Activated CD4-positive, alpha-beta T cell treated with anti-CD3 and anti-CD28 coated beads, Interleukin-2, Interleukin-4, amounts not matched to agents 100 ng/mL and 50 ng/mL, durations not matched to agents 16 hours and 8 hours (primary cell): ENCODE data around the gene PHLDB1.
A peak's percentile ranks its signal among the peaks of the same experiment; 100 is the strongest.
"Not testable (repeated sequence)": the region's sequence is repeated elsewhere in the genome, so short reads cannot be mapped to it uniquely, and the experiment has no call there.

Experiments
- DNase-seq: peaks from one replicate; pipeline ENCODE4 v3.0.0-alpha.2; 2020; ENCODE audit warnings: low spot score

Gene PHLDB1

DNA sequence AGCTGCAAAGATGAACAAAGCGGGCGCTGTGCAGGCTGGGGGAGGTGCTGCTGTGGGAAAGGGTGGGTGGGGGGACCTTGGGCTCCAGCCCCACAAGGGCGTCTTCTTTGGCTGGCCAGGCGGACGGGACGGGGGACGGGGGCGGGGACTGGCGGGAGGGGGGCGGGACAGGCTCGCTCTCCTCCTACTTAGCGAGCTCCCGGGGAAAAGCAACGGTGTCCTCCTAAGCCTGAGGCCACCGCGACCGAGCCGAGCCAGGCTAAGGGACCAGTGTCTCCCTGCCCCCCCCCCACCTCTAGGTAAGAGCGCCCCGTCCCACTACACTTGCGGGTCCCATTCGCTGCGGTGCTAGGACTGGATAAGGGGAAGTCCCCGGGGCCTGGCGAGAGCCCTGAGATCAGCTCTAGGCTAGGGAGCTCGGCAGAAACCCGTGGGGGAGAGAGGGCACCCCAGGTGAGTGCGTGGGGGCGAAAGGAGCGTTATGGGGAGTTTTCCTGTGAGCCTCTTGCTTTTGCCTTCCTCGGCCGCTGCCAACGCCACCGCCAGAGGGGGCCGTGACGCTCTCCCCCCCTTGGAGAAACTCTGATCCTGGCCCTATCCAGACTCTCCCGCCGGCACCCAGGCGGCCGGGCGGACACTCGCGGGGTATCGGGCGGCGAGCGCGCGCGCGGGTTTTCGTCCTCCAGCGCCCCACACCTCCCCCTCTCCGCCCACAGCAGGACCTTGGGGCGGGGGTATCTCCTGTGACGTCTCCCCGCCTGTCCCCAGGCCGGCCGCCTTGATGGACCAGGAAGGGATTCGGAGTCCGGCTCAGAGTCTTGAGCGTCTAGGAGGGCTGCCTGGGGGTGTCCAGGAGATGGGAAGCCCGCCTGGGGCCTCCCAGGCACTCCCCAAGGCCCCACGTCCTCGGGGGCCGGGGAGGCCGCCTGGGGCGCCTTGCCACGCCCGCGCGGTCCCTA is at the start of gene PHLDB1:
TSS of gene PHLDB1 (plus strand) at position 215 of the 959 bp plus-strand sequence. CDS start 6,222 bp downstream, outside the sequence.
- DNase-seq: peak; percentile 22

DNA sequence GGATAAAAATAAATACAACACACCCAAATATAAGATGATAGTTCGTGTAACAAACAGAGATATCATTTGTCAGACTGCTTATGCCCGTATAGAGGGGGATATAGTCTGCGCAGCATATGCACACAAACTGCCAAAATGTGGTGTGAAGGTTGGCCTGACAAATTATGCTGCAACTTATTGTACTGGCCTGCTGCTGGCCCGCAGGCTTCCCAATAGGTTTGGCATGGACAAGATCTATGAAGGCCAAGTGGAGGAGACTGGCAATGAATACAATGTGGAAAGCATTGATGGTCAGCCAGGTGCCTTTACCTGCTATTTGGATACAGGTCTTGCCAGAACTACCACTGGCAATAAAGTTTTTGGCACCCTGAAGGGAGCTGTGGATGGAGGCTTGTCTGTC is 46.6 kb upstream of the PHLDB1 start:
- DNase-seq: no peak

DNA sequence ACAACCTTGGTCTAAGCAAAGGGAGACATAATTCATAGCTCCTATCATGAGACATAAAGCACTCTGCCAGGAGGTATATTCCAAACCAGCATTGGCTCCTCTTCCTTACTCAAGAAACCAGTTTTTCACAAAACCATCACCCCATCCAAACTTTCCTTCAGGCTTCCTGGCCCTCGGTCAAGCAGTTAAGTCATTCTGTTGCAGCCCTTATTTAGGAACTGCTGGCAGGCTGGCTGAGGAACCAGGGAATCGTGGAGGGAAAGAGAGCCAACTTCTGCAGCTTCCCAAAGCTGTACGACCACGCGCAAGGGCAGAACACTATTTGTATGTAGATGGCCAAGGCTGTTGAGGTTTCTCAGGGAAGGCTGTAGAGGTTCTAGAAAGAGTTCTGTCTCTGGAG is 42.4 kb upstream of the PHLDB1 start:
- DNase-seq: no peak

DNA sequence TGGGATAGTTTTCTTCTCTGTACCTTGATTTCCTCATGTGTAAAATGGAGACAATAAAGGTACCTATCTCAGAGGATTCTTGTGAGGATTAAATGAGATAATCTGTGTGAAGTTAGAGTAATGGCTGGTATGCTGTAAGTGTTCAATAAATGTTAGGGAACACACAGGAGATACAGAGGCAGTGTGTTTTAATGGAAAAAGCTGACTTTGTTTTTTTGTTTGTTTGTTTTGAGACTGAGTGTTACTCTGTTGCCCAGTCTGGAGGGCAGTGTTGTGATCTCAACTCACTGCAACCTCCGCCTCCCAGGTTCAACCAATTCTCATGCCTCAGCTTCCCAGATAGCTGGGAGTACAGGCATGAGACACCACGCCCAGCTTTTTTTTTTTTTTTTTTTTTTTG is 37.7 kb upstream of the PHLDB1 start:
- DNase-seq: no peak

DNA sequence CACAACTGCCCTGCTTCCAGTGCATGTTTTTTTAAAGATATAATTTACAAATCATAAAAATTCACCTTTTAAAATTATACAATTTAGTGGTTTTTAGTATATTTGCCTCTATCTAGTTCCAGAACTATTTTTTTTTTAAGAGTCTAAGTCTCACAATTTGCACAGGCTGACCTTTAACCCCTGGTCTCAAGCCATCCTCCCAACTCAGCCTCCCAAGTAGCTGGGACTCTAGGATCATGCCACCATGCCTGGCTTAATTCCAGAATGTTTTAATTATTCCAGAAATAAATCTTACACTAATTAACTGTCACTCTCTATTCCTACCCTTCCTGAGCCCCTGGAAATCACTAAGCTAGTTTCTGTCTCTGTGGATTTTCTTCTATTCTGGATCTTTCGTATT is 36.6 kb upstream of the PHLDB1 start:
- DNase-seq: no peak

DNA sequence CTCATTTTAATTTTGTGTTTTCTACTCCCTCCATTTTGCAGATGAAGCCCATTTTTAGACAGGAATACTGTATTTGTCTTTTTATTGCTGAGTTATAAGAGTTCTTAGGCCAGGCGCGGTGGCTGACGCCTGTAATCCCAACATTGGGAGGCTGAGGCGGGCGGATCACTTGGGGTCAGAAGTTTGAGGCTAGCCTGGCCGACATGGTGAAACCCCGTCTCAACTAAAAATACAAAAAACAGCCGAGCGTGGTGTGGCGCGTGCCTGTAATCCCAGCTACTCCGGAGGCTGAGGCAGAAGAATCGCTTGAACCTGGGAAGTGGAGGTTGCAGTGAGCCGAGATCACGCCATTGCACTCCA is 35.7 kb upstream of the PHLDB1 start:
- DNase-seq: not testable (repeated sequence)

DNA sequence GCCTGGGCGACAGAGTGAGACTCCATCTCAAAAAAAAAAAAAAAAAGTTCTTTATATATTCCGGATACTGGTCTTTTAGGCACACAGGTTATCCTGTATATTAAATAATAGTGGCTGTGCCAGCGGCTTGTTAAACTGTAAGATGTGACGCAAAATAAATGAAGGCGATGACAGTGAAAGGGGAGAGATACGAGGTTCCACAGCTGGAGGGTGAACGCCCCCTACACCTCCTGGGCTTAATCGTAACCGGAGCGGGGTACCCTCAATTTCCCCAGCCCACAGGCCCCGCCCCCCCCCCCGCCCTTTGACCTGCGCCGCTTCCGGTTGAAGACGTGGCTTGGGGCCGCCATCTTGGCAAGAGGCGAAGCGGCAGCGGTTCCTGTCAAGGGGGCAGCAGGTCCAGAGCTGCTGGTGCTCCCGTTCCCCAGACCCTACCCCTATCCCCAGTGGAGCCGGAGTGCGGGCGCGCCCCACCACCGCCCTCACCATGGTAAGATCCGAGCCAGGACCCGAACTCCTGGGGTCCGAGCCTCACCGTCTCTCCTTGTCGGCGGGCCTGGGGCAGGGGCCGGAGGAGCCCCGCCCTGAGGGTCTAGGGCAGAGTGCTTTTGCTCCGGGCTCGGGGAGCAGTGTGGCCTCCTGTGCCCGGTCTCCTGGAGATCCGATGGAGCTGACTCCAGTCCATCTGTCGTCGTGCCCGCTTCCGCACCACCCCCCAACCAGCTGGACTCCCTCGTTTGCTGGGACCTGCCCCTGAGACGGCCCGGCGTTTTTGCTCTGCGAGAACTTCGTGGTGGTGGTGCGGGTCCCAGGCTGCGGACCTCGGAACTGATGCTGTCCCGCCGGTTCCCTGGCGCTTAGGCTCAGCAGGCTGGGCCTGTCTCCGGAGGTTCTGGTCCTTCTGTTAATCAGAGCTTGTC is 35.1 kb upstream of the PHLDB1 start, which contains the start of gene ARCN1:
TSS of gene ARCN1 (plus strand) at position 349 of the 920 bp plus-strand sequence. CDS start at position 488, 139 bp downstream.
- DNase-seq: peak; percentile 81

DNA sequence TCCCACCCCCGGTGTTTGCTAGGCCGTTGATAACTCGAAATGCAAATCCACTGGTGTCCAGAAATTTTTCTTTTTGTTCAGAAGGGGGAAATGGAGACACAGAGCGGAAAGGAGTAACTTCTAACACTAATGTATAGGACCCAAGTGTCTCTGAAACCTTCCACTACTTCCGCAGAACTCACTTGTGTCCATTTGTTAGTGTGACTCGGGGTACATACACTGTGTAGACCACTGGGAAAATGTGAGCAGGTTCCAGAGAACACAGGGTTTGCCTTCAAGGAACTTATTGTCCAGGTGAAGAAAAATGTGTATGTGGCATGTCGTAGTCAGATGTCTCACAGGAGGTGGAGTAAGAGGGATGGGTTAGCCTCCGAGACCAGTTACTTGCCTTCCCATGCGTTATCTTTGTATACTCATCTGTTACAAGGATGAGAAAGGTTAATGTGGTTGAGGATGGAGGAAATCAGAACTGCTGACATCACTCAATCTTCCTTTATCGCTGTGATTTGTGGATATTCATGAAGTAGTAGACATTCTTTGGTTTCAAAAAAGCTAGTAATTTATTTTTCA is 34.3 kb upstream of the PHLDB1 start:
- DNase-seq: peak; percentile 69

DNA sequence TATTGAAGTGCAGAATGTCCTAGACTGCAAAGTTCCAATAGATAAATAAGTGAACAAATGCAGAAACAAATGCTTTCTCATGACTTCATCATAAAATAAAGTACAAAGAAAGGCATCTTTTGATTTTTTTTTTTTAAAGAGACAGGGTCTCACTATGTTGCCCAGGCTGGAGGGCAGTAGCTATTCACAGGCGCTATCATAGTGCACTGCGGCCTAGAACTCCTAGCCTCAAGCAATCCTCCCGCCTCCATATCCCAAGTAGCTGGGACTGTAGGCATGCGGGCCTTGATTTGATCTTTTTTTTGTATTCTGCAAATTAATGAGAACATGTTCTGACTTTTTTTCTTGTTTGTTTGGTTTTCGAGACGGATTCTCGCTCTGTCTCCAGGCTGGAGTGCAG is 32.8 kb upstream of the PHLDB1 start:
- DNase-seq: no peak

DNA sequence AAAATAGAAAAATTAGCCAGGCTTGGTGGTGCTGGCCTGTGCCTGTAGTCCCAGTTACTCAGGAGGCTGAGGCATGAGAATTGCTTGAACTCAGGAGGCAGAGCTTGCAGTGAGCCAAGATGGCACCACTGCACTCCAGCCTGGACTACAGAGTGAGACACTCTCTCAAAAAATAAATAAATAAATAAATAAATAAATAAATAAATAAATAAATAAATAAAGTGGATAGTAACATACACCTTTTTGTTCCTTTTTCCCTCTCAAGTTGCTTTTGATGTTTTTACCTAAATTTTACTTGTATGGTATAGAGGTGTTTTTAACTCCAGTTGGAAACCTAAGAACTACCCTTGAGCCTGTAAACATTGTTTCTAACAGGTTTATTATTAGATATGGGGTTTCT is 29.4 kb upstream of the PHLDB1 start:
- DNase-seq: not testable (repeated sequence)

DNA sequence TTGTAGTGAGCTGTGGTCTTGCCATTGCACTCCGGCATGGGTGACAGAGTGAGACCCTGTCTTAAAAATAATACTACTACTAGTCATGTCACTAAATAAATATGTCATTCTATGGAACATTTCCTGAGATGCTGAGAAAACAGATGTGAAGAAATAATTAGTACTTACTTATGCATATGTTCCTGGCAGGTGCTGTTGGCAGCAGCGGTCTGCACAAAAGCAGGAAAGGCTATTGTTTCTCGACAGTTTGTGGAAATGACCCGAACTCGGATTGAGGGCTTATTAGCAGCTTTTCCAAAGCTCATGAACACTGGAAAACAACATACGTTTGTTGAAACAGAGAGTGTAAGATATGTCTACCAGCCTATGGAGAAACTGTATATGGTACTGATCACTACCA is 26.4 kb upstream of the PHLDB1 start:
- DNase-seq: no peak

DNA sequence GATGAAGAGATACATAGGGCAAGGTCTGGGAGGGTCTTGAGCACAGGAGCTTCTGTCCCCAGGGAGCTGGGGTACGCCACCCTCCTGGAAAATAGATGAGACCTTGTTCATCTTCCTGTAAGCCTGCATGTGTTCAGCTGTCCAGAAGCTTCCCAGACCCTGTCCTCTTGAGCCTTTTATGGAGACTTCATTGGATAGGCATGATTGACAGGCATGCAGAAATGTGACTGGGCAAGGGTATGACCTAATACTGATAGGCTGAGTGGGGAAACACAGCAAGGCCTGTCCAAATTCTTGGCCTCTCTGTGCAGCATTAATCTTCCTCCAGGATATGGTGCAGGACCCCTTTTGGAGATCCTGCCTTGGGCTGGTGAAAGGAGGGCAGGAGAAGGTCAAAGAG is 19.5 kb upstream of the PHLDB1 start:
- DNase-seq: no peak

DNA sequence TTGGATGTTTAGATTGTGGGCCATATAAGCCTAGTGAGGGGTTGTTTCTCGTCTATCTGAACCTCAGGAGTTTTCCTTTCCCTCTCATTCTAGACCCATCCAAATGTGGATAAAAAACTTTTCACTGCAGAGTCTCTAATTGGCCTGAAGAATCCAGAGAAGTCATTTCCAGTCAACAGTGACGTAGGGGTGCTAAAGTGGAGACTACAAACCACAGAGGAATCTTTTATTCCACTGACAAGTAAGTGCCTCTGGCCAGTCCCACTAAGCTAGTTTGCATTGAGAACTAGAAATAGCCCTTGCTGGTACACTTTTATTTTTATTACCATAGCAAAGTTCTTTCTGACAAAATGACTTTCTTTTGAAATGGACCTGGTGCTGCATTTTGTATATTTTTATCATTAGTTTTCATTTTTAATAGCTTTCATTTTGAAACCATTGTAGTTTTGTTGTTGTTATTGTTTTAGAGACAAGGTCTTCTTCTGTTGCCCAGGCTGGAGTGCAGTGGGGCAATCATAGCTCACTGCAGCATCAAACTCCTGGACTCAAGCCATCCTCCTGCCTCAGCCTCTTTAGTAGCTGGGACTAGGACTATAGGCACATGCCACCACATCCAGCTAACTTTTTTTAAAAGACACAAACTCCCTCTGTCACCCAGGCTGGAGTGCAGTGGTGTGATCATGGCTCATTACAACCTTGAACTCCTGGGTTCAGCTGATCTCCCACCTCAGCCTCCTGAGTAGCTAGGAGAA is 14.6 kb upstream of the PHLDB1 start:
- no peak for DNase-seq

DNA sequence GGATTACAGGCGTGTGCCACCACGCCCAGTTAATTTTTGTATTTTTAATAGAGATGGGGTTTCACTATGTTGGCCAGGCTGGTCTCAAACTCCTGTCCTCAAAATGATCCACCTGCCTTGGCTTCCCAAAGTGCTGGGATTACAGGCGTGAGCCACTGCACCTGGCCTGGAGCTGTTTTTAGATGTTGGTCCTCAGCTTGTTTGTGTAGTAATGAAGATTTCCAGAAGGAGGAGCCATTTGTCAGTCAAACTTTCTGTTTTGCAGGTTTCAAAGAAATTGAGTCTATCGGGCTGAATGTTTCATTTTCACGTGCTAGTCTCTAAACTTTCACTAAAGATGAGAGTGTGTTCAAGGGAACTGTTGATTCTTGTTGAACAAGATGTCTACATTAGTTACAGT is 12.4 kb upstream of the PHLDB1 start:
- DNase-seq: peak; percentile 61

DNA sequence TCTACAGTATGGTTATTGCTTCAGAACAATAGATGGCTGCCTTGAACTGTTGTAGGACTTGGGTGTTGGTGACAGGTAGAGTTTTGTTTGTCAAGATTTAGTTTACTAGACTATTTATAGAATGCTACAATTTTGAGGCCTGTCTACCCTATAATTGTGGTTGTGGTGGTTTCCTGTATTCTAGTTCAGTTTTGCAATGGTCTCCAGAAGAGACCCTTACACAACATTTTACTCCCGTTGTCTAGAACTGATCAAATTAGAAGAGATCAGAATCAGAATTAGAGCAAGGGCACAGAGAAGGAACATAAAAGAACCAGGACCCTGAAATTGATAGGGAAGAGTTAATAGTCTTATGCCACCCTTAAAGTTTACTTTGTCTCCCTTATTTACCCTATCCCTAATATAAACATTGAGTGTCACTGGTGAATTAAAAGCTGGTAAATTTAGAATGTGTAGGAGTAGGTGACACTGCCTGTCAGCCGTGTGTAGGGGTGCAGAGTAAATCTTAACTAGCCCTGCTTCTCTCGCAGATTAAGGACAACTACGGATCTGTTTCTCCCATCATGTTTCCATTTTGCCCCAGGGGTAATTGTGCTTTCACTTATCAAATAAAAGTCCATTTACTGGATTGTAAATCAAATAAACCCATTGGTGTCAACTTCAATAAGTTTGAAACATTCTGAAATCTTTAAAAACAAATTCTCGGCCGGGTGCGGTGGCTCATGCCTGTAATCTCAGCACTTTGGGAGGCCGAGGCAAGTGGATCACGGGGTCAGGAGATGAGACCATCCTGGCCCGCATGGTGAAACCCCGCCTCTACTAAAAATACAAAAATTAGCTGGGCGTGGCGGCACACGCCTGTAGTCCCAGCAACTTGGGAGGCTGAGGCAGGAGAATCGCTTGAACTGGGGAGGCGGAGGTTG is 10.9 kb upstream of the PHLDB1 start:
- DNase-seq: no peak

DNA sequence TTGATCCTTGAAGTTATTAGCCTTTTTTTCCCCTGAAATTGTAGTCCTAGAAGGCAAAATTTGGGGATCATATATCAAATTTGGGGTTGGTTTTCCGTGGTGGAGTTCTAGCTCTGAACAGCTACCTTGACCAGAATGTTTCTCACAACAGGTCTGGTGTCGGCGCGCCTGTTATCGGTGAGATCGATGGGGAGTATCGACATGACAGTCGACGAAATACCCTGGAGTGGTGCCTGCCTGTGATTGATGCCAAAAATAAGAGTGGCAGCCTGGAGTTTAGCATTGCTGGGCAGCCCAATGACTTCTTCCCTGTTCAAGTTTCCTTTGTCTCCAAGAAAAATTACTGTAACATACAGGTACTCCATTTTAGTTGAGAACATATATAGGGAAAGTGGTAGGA is 9.9 kb upstream of the PHLDB1 start:
- no peak for DNase-seq

DNA sequence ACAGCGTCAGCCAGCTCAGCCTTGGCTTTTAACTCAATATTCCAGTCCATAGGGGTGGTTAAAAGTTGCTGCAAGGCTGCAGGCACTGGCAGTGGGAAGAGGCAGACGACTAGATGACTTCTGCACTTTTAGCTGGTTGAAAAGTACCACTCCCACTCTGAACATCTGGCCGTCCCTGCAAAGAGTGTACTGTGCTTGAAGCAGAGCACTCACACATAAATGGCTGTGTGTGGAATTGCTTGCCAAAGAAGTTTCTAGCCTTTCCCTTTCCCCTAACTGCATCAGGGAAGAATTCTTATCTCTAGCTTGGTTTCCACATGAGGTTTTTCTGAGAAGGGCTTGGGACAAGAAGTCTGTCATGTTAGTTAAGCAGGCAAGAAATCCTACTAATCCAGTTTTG is 5.1 kb upstream of the PHLDB1 start:
- no peak for DNase-seq

DNA sequence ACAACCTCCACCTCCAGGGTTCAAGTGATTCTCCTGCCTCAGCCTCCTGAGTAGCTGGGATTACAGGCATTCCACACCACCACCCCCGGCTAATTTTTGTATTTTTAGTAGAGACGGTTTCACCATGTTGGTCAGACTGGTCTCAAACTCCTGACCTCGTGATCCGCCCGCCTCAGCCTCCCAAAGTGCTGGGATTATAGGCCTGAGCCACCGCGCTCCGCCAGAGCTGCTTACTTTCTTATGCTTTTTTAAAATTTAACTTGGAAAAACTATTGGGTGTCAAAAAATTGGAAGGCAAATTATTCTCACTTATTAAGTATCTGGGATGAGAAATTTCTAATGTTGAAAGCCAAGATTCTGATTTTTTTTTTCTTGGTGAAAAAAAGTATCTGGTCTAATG is 3.7 kb upstream of the PHLDB1 start:
- DNase-seq: not testable (repeated sequence)

DNA sequence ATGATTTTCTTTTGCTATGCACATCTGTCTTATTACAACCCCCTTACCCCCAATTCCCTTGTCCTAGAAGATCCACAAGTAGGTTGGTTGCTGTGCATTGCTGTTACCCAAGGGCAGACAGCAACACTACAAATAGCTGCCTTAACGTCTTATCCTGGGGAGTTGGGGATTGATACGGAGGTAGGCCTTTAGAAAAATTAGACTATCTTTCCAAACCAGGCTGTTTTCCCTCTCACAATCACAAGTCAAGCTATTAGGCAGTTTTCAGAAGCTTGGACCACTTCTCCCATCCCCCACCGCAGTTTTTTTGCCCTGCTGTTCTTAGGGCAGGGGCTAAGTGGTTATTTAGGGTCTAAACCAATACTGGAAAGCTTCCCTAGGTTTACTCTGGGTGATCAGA is 2.8 kb upstream of the PHLDB1 start:
- no peak for DNase-seq

DNA sequence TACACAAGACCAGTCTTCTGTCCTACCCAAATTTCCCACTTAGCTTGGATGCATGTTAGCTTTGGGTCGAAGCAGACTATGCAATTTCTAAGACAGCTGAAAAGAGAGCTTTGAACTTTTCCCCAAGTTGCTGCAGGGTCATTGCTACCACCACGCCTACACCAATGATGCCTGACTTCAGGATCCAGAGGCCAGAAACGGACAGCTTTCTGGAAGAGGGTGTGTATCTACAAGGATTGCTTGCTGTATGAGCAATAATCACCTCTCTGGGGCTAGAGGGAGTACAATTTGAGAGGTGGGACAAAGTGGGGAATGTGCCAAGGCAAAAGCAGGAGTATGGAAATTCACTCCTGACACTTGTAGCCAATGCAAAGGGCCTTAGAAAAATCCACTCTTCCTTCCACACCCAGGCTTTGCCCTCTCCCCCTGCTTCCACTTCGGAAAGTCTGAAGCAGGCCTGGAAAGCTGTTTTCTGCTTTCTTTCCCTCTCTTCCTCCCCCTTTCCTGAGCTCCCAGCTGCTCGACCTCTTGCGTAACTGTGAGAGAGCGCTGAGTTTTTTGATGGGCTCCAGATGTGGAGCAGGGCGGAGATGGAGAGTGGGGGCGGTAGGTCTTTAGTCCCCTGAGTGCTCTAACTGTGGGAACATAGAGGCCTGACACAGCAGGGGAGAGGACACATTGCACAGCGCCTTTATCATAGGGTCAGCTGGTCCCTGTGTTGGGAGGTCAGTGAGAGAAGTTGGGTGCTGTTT is 2.1 kb upstream of the PHLDB1 start:
- DNase-seq: no peak
